SH-SY5Y (cell line): Measurements from ENCODE around the gene PNPLA3.

Source experiments
- GATA2 ChIP-seq: IDR thresholded peaks from 2 replicates; pipeline ENCODE4 v1.6.1; 2011; ENCODE audit warnings: mild to moderate bottlenecking, low read depth, low read length
- GATA3 ChIP-seq: IDR thresholded peaks from 2 replicates; pipeline ENCODE4 v1.6.1; 2011; ENCODE audit warnings: low read depth, mild to moderate bottlenecking, low read length, moderate library complexity

- TF ChIP-seq GATA3 (no peak), GATA2 (no peak)
These were observed 6.1 kb upstream of the PNPLA3 start for GRCh38 chr22:43917521-43917920.
